ENCODE data around the gene CNGA2.
"Not testable (repeated sequence)": the region's sequence is repeated elsewhere in the genome, so short reads cannot be mapped to it uniquely, and the experiment has no call there.

The CNGA2 gene

GRCh38 chrX:151695583-151696340, 38.8 kb upstream of the CNGA2 start:
- ChIA-PET CTCF (no interaction called here), POLR2A (no interaction called here)
- H3K4me3 ChIP-seq (ENCODE audit: low read depth, low read length): no peak overlapping the region
- TF ChIP-seq, protein P1, sequence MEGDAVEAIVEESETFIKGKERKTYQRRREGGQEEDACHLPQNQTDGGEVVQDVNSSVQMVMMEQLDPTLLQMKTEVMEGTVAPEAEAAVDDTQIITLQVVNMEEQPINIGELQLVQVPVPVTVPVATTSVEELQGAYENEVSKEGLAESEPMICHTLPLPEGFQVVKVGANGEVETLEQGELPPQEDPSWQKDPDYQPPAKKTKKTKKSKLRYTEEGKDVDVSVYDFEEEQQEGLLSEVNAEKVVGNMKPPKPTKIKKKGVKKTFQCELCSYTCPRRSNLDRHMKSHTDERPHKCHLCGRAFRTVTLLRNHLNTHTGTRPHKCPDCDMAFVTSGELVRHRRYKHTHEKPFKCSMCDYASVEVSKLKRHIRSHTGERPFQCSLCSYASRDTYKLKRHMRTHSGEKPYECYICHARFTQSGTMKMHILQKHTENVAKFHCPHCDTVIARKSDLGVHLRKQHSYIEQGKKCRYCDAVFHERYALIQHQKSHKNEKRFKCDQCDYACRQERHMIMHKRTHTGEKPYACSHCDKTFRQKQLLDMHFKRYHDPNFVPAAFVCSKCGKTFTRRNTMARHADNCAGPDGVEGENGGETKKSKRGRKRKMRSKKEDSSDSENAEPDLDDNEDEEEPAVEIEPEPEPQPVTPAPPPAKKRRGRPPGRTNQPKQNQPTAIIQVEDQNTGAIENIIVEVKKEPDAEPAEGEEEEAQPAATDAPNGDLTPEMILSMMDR (IDR thresholded peaks at IDR 0.05; ENCODE audit: insufficient read depth, low read length, missing control alignments): no peak
- DNase-seq (ENCODE audit: low read depth, low spot score): no peak

GRCh38 chrX:151697082-151697481, 37.5 kb upstream of the CNGA2 start:
- H3K4me3 ChIP-seq (ENCODE audit: low read depth, low read length); CTCF ChIA-PET; POLR2A ChIA-PET; DNase-seq (ENCODE audit: low read depth, low spot score): not testable (repeated sequence)

DNA sequence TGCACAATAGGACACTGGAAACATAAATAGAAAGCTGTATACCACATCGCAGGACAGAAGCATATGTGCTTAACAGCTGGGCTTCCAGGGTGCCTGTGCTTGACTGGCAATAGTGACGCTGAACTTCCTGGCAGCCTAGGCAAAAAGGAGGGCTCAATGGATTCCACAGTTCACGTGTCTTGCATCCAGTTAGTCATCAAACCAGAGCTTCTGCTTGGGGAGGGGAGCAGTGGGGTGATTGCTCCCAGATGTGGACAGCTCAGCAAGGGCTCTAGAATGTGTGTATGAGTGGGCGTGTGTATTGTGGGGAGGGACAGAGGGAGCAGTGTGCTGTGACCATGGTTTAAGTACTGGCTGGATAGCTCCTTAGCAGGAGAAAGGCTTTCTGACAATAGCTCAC, 37.0 kb upstream of the CNGA2 start:
- no peak overlapping the region for H3K4me3 ChIP-seq (ENCODE audit: low read depth, low read length)
- POLR2A ChIA-PET: no interaction called here
- DNase-seq (ENCODE audit: low read depth, low spot score): peak; percentile 37

DNA sequence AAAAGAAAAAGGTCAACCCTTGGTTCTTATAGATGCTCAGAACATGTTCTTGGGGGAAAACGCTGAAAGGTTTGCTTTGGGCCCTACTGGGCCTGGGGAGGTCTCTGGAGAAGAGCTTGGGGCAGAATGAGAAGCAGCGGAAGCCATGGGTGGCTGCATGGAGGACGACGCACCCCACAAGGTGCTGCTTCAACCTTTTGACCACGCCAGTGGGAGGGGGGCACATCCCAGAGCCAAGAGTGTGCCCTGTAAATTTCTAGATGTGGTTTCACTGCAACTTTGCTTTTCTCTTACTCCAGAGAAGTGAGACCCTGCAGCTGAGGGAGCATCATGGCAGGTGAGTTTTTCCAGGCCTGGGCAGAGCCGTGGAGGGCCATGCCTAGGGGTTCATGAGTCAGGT, 36.1 kb upstream of the CNGA2 start:
- ChIA-PET CTCF (no interaction called here), POLR2A (no interaction called here)
- DNase-seq (ENCODE audit: low read depth, low spot score): no peak

More for the DNA sequence above, 37.0 kb upstream of the CNGA2 start:
- CTCF ChIA-PET: no interaction called here
- TF ChIP-seq, protein P1 (IDR thresholded peaks at IDR 0.05; ENCODE audit: insufficient read depth, low read length, missing control alignments): no peak

DNA sequence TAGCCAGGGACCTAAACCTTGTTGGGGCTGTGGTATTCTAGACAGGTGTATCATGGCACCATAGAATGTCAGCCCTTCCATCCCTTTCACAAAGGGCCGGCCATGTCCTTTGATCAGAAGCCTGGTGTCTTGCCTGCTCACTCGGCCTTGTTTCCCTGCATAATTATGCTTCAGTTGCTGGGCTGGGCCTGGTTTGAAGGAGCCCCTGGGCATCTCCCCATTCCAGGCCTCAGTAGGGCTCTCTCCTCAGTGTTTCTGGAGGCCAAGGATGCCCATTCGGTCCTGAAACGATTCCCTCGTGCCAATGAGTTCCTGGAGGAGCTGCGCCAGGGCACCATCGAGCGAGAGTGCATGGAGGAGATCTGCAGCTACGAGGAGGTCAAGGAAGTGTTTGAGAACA, 34.8 kb upstream of the CNGA2 start:
- POLR2A ChIA-PET: no interaction called here
- no peak overlapping the region for H3K4me3 ChIP-seq (ENCODE audit: low read depth, low read length)
- no peak for DNase-seq (ENCODE audit: low read depth, low spot score)
- TF ChIP-seq, protein P1 (IDR thresholded peaks at IDR 0.05; ENCODE audit: insufficient read depth, low read length, missing control alignments): no peak
- CTCF ChIA-PET: no interaction called here

More for the DNA sequence above, 36.1 kb upstream of the CNGA2 start:
- H3K4me3 ChIP-seq (ENCODE audit: low read depth, low read length): no peak overlapping the region
- TF ChIP-seq, protein P1 (IDR thresholded peaks at IDR 0.05; ENCODE audit: insufficient read depth, low read length, missing control alignments): no peak

GRCh38 chrX:151700581-151700980, 34.0 kb upstream of the CNGA2 start:
- TF ChIP-seq, protein P1 (IDR thresholded peaks at IDR 0.05; ENCODE audit: insufficient read depth, low read length, missing control alignments): no peak
- POLR2A ChIA-PET: no interaction called here
- no peak overlapping the region for H3K4me3 ChIP-seq (ENCODE audit: low read depth, low read length)
- CTCF ChIA-PET: no interaction called here
- DNase-seq (ENCODE audit: low read depth, low spot score): no peak

DNA sequence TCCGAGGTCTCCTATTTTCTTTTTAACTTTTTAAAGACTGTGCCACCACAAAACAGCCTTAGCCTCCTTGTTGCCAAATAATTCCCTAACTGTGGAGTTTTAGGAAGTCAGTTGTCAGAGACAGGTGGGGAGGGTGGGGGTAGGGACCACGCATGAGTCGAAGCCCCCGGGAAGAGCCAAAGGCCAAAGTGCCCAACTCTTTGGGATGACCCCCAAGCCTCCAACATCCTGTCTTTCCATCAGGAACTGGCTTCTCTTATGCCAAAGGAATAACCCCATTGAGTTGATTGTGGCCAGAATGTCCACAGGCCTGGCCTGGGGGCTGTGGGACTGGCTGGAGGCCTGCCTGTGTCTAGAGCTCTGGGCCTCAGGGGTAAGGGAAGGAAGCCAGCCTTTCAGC, 33.5 kb upstream of the CNGA2 start:
- DNase-seq (ENCODE audit: low read depth, low spot score): no peak
- ChIA-PET CTCF (no interaction called here), POLR2A (no interaction called here)
- H3K4me3 ChIP-seq (ENCODE audit: low read depth, low read length): no peak overlapping the region
- TF ChIP-seq, protein P1 (IDR thresholded peaks at IDR 0.05; ENCODE audit: insufficient read depth, low read length, missing control alignments): no peak

All from AG04449 (cell line).